ENCODE data around the gene EPOP. TPM values are rescaled to one million over a fixed set of nuclear protein-coding genes. Genes with fewer than 3 reads are reported as not detected.

Gene EPOP
- total RNA-seq, 1 experiment from 2014 or later = 9.5 TPM

DNA sequence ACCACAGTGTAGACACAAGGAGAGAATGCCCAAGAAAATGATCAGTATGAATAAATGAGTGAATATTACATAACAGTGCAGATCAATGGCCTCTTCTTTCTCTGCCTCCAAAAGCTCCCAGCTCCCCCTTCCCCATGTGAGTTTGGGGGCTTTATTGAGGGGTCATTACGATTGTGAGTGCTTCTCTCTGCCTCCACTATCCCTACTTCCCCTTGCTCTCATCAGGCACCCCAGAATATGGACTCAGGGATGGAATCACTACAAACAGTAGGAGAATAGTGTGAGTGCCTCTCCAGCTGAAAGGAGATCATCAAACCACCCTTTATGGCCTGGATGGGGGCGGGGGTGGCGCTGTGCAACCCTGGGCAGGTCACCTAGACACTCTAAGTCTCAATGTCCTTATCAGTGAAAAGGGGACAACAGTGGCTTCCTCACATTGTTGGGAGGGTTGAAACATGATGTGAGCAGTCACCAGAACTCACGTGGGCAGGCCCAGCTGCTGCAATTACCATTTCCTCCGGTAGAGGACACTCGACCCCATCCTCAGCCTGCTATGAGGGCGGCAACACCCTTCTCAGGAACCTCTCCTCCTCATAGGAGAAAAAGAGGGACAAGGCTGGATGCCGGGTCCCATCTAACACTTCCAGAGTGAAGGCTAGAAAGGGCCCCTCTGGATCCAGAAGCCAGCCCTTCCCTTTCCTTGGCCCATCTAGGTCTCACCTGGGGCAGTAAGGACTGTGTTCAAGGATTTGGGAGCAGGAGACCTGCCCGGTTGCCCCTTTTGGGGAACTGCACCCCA is 2.1 kb upstream of the EPOP start:
- DNase-seq (ENCODE audit: extremely low read depth, low read depth) = peak; percentile 84

DNA sequence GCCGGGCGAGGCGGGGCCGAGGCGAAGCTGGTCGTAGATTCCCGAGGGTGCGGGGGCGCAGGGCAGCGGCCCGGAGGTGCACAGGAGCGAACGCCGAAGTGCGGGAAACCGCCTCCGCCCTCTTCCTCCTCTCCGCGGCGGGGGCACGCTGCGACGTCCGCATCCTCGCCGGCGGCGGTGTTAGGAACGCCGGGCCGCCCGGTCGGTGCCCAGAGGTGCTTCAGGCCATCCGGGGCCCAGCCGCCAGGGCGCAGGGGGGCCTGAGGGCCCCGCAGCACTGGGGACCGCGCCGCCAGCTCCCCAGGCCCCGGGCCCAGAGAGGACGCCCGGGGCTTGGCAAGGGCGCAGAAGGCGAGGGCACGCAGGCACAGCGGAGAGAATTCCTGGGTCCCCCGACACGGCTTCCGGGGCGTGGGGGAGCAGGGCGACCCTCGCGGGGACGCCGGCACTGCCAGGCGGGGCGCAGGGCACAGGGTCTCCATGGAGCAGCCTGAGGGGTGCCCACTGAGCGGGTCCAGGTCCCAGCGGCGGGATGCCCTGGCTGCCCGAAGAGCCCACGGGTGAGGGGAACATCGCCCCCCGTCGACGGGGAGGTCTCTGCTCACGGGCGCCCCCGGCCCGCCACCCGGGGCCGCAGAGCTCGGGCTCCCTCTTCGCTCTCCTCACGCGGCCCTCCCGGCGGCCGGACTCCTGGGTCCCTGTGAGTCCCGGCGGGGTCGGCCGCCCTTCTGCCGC is 576 bp downstream of the EPOP start:
- DNase-seq (ENCODE audit: extremely low read depth, low read depth) = no peak

DNA sequence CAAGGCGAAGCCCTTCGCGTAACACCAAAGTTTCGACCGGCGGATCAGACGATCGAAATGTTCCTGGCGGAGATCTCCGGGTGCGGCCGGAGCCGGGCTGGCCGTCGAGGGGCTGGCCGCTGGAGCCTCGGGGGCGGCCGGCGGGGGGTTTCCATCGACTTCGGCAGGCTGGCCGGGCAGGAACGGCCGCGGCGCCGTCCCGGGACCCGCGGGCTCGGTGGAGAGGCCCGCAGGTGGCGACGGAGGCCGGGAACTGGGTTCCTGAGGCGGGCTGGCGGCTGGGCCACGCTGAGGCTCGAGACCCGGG is 1.1 kb downstream of the EPOP start:
- no peak for DNase-seq (ENCODE audit: extremely low read depth, low read depth)

DNA sequence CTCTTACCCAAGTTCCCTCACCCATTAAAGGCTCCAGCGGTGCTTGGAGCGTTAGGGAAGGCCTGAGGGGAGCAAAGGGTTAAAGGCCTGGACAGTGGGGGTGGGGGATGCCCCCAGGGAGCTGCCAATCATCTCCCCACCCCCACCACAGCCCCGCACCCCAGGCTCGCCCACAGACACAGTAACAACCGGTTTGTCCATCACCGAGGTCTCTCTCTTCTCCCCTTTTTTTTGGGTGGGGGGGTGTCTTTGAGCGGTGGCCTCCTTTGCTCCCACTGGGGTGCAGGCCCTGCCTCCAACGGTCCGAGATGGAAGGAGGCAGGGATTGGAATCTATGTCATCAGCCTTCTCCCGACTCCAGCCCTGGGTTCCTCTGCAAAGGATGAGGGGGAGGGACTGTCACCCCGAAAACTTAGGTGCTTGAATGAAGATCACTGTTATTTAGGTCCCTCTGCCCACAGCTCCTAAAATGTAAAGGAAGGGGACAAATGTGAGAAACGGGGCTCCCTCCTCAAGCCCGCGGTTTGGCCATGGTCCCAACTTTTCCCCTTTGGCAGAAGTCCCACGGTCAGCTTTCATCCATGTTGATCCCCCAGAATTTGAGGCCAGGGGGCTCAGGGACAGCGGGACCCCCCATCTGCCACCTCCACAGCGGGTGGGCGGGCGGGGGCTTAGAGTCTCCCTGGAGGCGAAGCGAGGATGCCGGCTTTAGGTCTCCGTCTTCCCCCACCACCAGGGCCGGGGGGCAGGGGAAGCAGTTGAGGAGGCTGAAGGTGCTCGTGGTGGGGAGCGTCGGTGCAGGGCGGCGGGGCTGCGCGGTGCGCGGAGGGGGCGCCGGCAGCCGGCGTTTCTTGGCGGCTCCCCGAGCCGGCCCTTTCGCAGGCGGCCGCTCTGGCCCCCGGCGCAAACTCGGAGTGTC is 1.7 kb downstream of the EPOP start:
- DNase-seq (ENCODE audit: extremely low read depth, low read depth) = no peak

DNA sequence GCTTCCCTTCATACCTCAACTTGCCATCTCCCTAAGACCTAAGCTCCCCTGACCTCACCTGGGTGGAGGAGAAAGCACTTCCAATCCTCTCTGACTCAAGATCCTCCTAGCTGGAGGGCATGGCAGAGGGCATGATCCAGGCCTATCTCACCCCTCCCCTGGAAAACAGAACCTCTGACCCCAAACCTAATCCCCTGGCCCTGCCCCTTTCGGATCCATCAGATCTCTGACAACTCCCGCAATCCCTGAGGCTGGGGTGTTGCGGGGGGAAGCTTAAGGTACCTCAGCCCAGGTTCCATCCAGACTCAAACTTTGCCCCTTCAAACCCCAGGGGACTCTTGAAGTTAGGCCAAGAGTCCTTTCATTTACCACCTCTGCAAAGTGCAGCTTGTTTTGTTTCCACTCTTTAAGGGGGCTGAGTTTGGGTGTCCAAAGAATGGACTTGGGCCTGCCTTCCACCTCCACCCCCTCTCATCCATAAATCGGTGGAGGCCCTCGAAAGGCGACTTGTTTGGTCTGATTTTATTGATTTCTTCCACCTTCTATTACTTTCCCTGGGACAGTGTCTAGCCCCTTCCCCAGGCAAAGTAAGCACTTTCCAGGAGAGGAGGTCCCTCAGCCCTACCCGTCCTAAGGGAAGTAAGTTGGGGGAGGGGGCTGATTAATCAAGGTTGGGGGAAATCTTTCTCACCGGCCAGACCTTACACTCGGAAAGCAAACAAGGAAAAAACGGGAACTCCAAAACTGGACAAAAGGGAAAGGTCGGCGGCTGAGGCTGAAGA is 2.6 kb downstream of the EPOP start:
- DNase-seq (ENCODE audit: extremely low read depth, low read depth) = no peak

DNA sequence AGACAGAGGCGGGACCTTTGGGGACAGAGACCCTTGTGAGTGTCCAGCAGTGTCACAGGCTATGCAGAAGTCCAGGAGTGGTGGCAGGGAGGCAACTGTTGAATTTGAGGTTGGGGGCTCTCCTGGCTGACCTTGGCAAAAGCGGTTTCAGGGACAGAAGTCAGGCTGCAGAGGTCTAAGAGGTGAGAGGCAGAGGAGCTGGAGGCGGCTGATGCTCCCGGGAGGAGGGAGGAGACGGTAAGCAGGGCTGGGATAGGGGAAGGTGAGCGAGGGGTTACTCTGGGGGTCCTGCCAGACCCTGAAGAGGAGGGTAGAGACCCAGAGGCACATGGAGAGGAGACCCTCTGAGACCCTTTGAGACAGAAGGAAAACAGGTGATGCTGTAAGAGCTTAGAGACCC is 5.2 kb downstream of the EPOP start:
- DNase-seq (ENCODE audit: extremely low read depth, low read depth) = no peak

DNA sequence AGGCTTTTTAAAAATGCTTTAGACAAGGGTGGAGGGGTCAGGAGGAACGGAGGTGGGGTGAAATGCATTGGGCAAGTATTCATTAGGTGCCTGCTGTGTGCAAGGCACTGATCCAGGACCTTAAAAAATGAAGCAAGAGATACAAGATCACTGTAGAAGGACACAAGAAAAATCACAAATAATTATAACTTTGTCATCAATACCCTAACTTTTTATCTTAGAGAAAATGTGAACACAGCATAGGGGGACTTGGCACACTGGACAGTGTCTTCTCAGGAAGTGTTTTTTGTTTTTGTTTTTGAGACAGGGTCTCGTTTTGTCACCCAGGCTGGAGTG is 7.0 kb downstream of the EPOP start:
- DNase-seq (ENCODE audit: extremely low read depth, low read depth) = no peak

DNA sequence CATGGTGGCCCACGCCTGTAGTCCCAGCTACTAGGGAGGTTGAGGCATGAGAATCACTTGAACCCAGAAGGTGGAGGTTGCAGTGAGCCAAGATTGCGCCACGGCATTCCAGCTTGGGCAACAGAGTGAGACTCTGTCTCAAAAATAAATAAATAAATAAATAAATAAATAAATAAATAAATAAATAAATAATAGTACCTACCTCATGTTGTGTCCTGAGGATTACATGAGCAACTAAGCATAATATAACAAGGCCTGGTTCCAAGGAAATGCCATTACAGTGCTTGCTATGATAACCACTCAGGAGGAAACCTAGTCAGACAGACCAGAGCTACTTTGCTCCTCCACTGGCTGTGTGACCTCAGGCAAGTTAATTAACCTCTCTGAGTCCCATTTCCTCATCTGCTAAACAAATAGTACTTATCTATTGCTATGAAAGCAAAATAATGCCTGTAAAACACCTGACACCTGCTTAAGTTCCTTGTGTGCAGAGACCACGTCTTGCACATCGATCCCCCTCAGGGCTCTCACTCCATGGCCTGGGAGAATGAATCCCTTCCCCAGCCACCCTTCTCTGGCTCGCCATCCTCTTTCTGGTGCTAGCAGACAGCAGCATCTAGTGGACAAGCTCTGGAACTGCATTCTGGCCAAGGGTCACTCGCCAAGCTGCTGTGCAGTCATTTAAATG is 7.5 kb downstream of the EPOP start:
- peak; percentile 72 for DNase-seq (ENCODE audit: extremely low read depth, low read depth)

DNA sequence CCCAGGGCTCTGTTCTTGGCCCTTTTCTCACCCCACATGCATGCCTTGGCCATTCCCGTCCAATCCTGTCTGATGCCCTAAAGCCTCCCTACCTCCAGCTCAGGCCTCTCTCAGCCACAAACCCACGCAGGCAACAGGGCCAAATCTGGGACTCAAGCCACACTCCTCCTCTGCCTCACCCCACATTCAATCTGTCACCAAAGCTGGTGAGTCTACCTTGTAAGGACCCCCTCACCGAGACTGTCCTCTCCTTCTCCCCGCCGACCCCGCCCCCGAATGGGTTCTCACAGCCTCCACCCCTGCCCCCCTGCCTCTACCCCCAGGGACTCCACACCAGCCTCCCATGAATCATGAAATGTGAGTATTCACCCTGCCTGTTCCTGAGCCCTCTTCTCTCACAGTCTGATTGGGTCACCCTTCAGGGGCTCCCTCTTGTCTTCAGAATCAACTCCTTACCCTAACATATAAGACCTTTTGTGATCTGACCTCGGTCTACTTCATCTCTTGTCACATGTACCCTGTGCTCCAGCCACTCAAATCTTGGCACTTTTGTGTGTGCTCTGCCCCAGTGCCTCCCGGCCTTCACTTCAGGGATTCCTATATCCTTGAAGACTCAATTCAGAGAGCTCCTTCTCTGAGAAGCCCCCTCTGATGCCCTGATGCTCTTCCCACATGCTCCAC is 10.7 kb downstream of the EPOP start:
- DNase-seq (ENCODE audit: extremely low read depth, low read depth) = no peak

DNA sequence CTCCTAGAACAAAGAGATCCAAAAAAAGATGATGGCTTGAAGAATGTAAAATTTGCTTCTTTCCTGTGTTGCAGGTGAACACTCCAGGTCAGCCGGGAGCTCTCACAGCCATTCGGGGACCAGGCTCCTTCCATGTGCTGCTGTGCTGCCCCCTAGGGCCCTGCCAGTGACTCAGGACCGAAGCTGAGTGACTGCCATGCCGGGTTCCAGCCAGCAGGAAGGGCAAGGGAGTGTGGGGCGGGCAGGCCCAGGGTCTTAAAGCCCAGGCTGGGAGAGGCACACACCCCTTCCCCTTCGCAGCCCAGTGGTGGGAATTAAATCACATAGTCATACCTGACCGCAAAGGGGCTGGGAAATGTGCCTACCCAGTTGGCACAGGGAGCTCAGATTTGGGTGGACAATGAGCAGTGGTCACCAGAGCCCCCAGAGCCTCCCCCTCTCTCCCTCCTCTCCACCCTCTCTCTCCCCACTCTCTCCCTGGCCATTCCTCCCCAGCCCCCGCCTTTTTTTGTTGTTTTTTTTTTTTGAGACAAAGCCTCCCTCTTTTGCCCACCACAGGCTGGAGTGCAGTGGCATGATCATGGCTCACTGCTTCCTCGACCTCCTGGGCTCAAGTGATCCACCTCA is 11.5 kb downstream of the EPOP start:
- DNase-seq (ENCODE audit: extremely low read depth, low read depth) = peak; percentile 77

DNA sequence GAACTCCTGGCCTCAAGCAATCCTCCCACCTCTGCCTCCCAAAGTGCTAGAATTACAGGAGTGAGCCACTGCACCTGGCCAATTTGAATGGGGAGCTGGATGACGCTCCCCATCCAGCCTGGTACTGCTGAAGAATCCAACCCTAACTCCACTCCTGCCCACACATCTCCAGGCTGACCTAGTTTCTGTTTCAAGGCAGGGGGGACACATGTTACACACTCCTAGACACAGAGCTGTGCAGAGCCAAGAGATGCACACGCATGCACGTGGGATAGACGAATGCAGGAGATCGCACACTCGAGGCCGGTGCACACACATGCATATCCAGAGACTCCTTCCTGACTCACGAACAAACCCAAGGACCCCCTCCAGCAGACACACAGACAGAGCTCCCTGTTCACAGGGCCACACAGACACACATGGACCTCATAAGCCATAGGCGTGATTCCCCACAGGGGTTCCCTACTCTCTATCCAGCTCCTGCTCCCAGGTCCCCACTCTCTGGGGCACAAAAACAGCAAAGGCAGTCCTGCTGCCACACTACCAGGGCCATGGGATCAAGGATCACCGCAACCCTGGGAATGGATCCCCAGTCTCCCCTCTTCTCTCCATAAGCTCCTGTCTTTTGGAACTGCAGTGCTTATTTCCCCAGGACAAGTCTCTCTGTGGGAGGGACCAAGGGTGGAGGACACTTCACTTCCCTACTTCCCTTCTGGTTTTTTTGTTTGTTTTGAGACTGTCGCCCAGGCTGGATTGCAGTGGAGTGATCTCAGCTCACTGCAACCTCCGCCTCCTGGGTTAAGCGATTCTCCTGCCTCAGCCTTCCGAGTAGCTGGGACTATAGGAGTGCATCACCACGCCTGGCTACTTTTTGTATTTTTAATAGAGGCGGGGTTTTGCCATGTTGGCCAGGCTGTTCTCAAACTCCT is 14.4 kb downstream of the EPOP start:
- no peak for DNase-seq (ENCODE audit: extremely low read depth, low read depth)

DNA sequence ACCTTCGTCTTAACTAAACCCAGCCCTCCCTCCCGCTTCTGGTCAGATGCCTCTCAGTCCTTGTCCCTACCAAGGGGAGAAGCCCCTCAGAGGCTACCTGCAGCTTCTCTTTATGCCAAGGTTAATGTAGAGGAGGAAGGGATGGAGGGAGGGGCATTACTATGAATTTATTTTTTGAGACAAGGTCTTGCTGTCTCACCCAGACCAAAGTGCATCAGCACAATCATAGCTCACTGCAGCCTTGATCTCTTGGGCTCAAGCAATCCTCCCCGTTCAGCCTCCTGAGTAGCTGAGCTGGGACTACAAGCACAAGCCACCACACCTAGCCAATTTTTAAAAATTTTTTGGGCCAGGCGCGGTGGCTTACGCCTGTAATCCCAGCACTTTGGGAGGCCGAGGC is 15.3 kb downstream of the EPOP start:
- DNase-seq (ENCODE audit: extremely low read depth, low read depth) = no peak

DNA sequence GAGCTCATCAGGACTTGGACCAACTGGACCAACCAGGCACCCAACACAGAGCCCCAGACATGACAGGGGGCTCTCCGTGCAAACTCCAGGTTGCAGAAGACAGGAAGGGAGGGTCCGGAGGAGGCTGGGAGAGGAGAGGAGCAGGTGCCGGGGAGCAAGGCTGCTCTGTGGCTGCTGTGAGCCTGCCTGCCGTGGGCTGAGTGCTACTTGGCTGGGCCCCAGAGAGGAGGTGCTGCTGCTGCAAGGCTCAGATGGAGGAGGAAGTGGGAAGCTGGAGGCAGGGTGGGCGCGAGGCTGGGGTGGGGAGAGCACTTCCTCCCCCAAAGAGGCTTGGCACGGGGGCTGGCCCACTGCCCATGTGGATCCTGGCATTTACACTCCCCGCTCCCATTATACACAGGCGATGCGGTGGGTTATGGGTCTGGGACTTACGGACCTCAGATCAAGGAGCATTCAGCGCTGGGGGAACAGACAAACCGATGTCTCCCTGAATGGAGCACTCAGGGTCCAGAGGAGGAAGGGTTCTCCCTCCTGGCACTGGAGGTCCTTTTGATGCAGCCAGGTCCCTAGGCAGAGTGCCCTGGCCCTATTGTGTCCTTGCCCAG is 15.9 kb downstream of the EPOP start:
- no peak for DNase-seq (ENCODE audit: extremely low read depth, low read depth)

DNA sequence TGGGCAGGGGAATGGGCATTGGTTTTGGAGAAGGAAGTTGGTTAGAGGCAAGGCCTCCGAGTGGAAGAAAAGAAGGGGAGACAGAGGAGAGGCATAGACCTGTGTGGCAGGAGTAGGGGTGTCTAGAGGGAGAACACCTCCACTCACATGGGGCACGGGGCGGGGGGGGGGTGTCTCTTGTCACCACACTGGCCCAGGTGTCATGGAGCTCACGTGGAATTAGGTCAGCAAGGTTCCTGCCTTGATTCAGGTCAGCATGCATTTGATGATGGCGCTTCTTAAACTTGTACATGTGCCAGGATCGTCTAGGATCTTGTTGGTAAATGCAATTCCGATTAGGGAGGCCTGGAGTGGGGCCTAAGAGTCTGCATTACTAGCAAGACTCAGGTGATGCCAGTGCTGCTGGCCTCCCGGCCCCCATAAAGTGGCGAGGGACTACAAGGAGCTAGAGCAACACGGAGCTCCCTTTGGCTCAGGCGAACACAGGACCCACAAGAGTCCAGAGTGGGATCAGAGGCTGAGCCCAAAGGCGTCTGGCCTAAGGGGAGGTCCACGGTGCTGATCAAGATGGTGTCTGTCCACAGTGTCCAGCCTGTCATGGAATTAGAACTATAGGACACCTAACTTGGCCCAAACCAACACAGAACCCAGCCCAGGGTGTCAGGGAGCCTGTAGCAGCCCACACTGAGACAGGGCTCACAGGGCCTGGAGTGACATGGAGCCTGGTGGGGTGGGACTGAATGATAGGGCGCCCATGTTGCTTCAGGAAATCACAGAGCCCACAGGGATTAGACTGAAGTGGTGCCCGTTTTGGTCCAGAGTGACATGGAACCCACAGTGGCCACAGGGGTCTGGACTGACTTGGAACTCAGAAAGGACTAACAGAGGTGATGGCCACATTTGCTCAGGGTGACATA is 16.7 kb downstream of the EPOP start:
- no peak for DNase-seq (ENCODE audit: extremely low read depth, low read depth)

DNA sequence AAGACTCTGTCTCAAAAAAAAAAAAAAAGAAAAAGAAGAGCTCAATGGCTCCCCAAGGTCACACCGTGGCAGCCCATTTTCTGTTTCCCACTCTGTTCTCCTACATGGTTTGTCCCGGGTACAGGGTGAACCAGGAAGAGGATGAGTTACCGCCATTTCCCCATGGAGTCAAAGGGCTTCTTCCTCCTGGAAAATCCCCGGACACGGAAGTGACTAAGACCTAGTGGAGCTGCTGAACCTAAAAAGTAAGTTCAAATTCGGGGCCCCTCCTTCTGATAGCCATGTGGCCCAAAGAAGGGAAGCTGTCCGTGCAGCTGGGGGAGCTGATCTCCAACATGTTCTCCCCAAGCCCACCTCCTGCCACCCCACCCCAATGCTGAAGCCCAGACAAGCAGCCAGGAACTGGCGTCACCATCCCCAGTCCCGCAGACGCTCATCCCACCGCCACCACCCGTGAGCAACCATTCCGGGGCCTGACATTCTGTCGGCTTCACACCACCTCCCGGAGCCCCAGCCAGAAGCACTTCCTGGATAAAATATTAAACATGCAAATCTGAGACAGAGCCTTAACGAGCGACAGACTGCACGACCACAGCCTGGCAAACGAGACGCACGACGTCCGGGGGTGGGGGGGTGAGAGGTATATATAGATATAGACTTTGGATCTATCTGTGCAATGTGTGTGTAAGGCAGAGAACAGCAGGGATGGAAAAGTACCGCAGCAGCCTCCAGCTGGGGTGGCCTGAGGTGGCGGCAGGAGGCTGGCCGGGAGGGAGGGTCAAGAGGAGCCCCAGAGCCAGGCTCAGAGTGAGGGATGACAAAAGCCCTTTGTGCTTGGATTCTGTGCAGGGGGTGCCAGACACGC is 17.6 kb downstream of the EPOP start:
- no peak for DNase-seq (ENCODE audit: extremely low read depth, low read depth)

Data from NCI-H460 (cell line).